Measurements from ENCODE around the gene ACTR10.

ACTR10 gene

GRCh38 chr14:58244556-58245387 is 44.8 kb downstream of the ACTR10 start, which contains the start of gene PSMA3:
PSMA3 (plus strand) TSS chr14:58244843; CDS start chr14:58244921, 78 bp downstream.
- Histone ChIP-seq H3K4me2 (ENCODE audit: low read length, poor library complexity, severe bottlenecking) (peak within 1 kb of the TSS; percentile 80), H3K18ac (ENCODE audit: low read depth in 1 of 2, low read length in 2 of 2) (peak within 1 kb of the TSS; percentile 87 to 94), H2BK12ac (ENCODE audit: low read length in 2 of 2) (no peak within 1 kb of the TSS), H3K4me1 (ENCODE audit: control insufficient read depth, insufficient read depth, low read depth, low read length) (peaks cover 2% of the 10 kb centered on the region), H3K14ac (ENCODE audit: low read length in 2 of 2) (peak within 1 kb of the TSS in 1 of 2 experiments; percentile 3), H3K4ac (ENCODE audit: low read depth in 1 of 2, low read length in 2 of 2) (peak within 1 kb of the TSS; percentile 82 to 97), H2AFZ (ENCODE audit: low read depth, low read length) (no peak within 1 kb of the TSS), H4K8ac (ENCODE audit: low read length) (peak within 1 kb of the TSS; percentile 94), H2AK5ac (ENCODE audit: low read length, severe bottlenecking) (peak within 1 kb of the TSS; percentile 1), H3K36me3 (ENCODE audit: control insufficient read depth in 1 of 2, insufficient read depth in 2 of 2, low read depth in 1 of 2, low read length in 2 of 2) (peaks cover 6 to 12% of the 10 kb centered on the region in 2 experiments), H3K27me3 (ENCODE audit: control insufficient read depth in 1 of 2, insufficient read depth in 1 of 2, low read length in 2 of 2) (no peaks in the 10 kb centered on the region), H3K23ac (ENCODE audit: low read length in 2 of 2) (no peak within 1 kb of the TSS), H3K9me3 (ENCODE audit: control insufficient read depth, low read length) (no peaks in the 10 kb centered on the region), H2BK120ac (ENCODE audit: low read depth, low read length) (no peak within 1 kb of the TSS), H3K4me3 (ENCODE audit: insufficient read depth in 1 of 2, low read depth in 1 of 2, low read length in 2 of 2) (peak within 1 kb of the TSS; percentile 71 to 95), H3K9ac (ENCODE audit: low read length) (peak within 1 kb of the TSS; percentile 98), H3K27ac (ENCODE audit: low read length, poor library complexity, severe bottlenecking) (peak within 1 kb of the TSS; percentile 99), H2BK5ac (ENCODE audit: low read depth, low read length, poor library complexity, severe bottlenecking) (peak within 1 kb of the TSS; percentile 81), H4K91ac (ENCODE audit: low read length) (peak within 1 kb of the TSS; percentile 83), H3K79me1 (replicated peaks; ENCODE audit: low read length, poor library complexity, severe bottlenecking) (no peaks in the 10 kb centered on the region), H2BK15ac (ENCODE audit: low read depth, poor library complexity, severe bottlenecking) (peak within 1 kb of the TSS; percentile 89)
- DNase-seq, result peak; percentile 98
- WGBS, result under 1% methylated on average over 46 of the region's 50 CpGs

- Histone ChIP-seq H4K91ac (ENCODE audit: low read length) (no peak overlapping the region), H2BK15ac (ENCODE audit: low read depth, poor library complexity, severe bottlenecking) (no peak overlapping the region), H2BK12ac (ENCODE audit: low read length in 2 of 2) (no peak overlapping the region), H3K4me3 (ENCODE audit: insufficient read depth in 1 of 2, low read depth in 1 of 2, low read length in 2 of 2) (peak overlapping the region; percentile 71 to 95), H3K9me3 (ENCODE audit: control insufficient read depth, low read length) (no peaks in the 10 kb centered on the region), H3K23ac (ENCODE audit: low read length in 2 of 2) (no peak overlapping the region), H3K79me1 (replicated peaks; ENCODE audit: low read length, poor library complexity, severe bottlenecking) (no peaks in the 10 kb centered on the region), H3K4ac (ENCODE audit: low read depth in 1 of 2, low read length in 2 of 2) (no peak overlapping the region), H3K14ac (ENCODE audit: low read length in 2 of 2) (no peak overlapping the region), H3K27ac (ENCODE audit: low read length, poor library complexity, severe bottlenecking) (peak overlapping the region; percentile 99), H2AK5ac (ENCODE audit: low read length, severe bottlenecking) (no peak overlapping the region), H3K36me3 (ENCODE audit: control insufficient read depth in 1 of 2, insufficient read depth in 2 of 2, low read depth in 1 of 2, low read length in 2 of 2) (peaks cover 11 to 14% of the 10 kb centered on the region in 2 experiments), H3K4me2 (ENCODE audit: low read length, poor library complexity, severe bottlenecking) (peak overlapping the region; percentile 57), H2AFZ (ENCODE audit: low read depth, low read length) (no peak overlapping the region), H2BK120ac (ENCODE audit: low read depth, low read length) (no peak overlapping the region), H3K4me1 (ENCODE audit: control insufficient read depth, insufficient read depth, low read depth, low read length) (peaks cover 2% of the 10 kb centered on the region), H4K8ac (ENCODE audit: low read length) (no peak overlapping the region), H2BK5ac (ENCODE audit: low read depth, low read length, poor library complexity, severe bottlenecking) (no peak overlapping the region), H3K18ac (ENCODE audit: low read depth in 1 of 2, low read length in 2 of 2) (no peak overlapping the region), H3K27me3 (ENCODE audit: control insufficient read depth in 1 of 2, insufficient read depth in 1 of 2, low read length in 2 of 2) (no peaks in the 10 kb centered on the region), H3K9ac (ENCODE audit: low read length) (peak overlapping the region; percentile 98)
- WGBS, result no CpG with 5 or more reads among the region's 3 CpGs
- DNase-seq, result no peak
Measured at GRCh38 chr14:58245562-58245961, 45.6 kb downstream of the ACTR10 start.

- Histone ChIP-seq H2BK12ac (ENCODE audit: low read length in 2 of 2) (no peak overlapping the region), H3K27me3 (ENCODE audit: control insufficient read depth in 1 of 2, insufficient read depth in 1 of 2, low read length in 2 of 2) (no peaks in the 10 kb centered on the region), H3K14ac (ENCODE audit: low read length in 2 of 2) (no peak overlapping the region), H2BK5ac (ENCODE audit: low read depth, low read length, poor library complexity, severe bottlenecking) (no peak overlapping the region), H3K4ac (ENCODE audit: low read depth in 1 of 2, low read length in 2 of 2) (no peak overlapping the region), H2AK5ac (ENCODE audit: low read length, severe bottlenecking) (no peak overlapping the region), H3K4me2 (ENCODE audit: low read length, poor library complexity, severe bottlenecking) (no peak overlapping the region), H3K27ac (ENCODE audit: low read length, poor library complexity, severe bottlenecking) (no peak overlapping the region), H3K79me1 (replicated peaks; ENCODE audit: low read length, poor library complexity, severe bottlenecking) (no peaks in the 10 kb centered on the region), H3K9me3 (ENCODE audit: control insufficient read depth, low read length) (no peaks in the 10 kb centered on the region), H2BK15ac (ENCODE audit: low read depth, poor library complexity, severe bottlenecking) (no peak overlapping the region), H4K91ac (ENCODE audit: low read length) (no peak overlapping the region), H2BK120ac (ENCODE audit: low read depth, low read length) (no peak overlapping the region), H3K4me3 (ENCODE audit: insufficient read depth in 1 of 2, low read depth in 1 of 2, low read length in 2 of 2) (no peak overlapping the region), H4K8ac (ENCODE audit: low read length) (no peak overlapping the region), H3K23ac (ENCODE audit: low read length in 2 of 2) (no peak overlapping the region), H3K36me3 (ENCODE audit: control insufficient read depth in 1 of 2, insufficient read depth in 2 of 2, low read depth in 1 of 2, low read length in 2 of 2) (peaks cover 24 to 49% of the 10 kb centered on the region in 2 experiments), H3K9ac (ENCODE audit: low read length) (no peak overlapping the region), H3K4me1 (ENCODE audit: control insufficient read depth, insufficient read depth, low read depth, low read length) (peaks cover 2% of the 10 kb centered on the region), H2AFZ (ENCODE audit: low read depth, low read length) (no peak overlapping the region), H3K18ac (ENCODE audit: low read depth in 1 of 2, low read length in 2 of 2) (no peak overlapping the region)
- 99% methylated on average over 8 of the region's 8 CpGs for WGBS
- no peak for DNase-seq
Measured at GRCh38 chr14:58249611-58250010, 49.7 kb downstream of the ACTR10 start.

DNA sequence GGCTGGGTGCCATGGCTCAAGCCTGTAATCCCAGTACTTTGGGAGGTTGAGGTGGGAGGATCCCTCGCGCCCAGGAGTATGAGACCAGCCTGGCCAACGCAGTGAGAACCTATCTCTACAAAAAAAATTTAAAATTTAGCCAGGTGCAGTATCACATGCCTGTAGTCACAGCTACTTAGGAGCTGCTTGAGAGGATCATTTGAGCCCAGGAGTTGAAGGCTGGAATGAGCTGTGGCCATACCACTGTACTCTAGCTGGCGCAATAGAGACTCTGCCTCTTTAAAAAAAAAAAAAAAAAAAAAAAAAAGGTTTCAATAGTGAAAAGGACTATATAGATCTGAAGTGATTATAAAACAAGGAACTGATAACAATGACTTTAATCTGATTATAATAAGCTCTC is 58.2 kb downstream of the ACTR10 start:
- Histone ChIP-seq H3K4me2 (ENCODE audit: low read length, poor library complexity, severe bottlenecking) (no peak overlapping the region), H4K91ac (ENCODE audit: low read length) (no peak overlapping the region), H2AFZ (ENCODE audit: low read depth, low read length) (no peak overlapping the region), H3K27me3 (ENCODE audit: control insufficient read depth in 1 of 2, insufficient read depth in 1 of 2, low read length in 2 of 2) (no peaks in the 10 kb centered on the region), H3K36me3 (ENCODE audit: control insufficient read depth in 1 of 2, insufficient read depth in 2 of 2, low read depth in 1 of 2, low read length in 2 of 2) (peaks cover 33 to 86% of the 10 kb centered on the region in 2 experiments), H3K79me1 (replicated peaks; ENCODE audit: low read length, poor library complexity, severe bottlenecking) (peaks cover 18% of the 10 kb centered on the region), H2BK5ac (ENCODE audit: low read depth, low read length, poor library complexity, severe bottlenecking) (no peak overlapping the region), H3K23ac (ENCODE audit: low read length in 2 of 2) (no peak overlapping the region), H3K14ac (ENCODE audit: low read length in 2 of 2) (no peak overlapping the region), H3K4me1 (ENCODE audit: control insufficient read depth, insufficient read depth, low read depth, low read length) (no peaks in the 10 kb centered on the region), H3K18ac (ENCODE audit: low read depth in 1 of 2, low read length in 2 of 2) (no peak overlapping the region), H3K9ac (ENCODE audit: low read length) (no peak overlapping the region), H3K9me3 (ENCODE audit: control insufficient read depth, low read length) (no peaks in the 10 kb centered on the region), H3K27ac (ENCODE audit: low read length, poor library complexity, severe bottlenecking) (no peak overlapping the region), H4K8ac (ENCODE audit: low read length) (no peak overlapping the region), H3K4ac (ENCODE audit: low read depth in 1 of 2, low read length in 2 of 2) (no peak overlapping the region), H2BK120ac (ENCODE audit: low read depth, low read length) (no peak overlapping the region), H2AK5ac (ENCODE audit: low read length, severe bottlenecking) (no peak overlapping the region), H3K4me3 (ENCODE audit: insufficient read depth in 1 of 2, low read depth in 1 of 2, low read length in 2 of 2) (no peak overlapping the region), H2BK12ac (ENCODE audit: low read length in 2 of 2) (no peak overlapping the region), H2BK15ac (ENCODE audit: low read depth, poor library complexity, severe bottlenecking) (no peak overlapping the region)
- DNase-seq, result no peak
- 100% methylated on average over 1 of the region's 4 CpGs for WGBS
